Activated naive CD8-positive, alpha-beta T cell (primary cell): Measurements from ENCODE around the gene KCNK4.

ENCODE experiments used
- H3K27ac Mint-ChIP-seq: one replicate; pipeline ENCODE4 v1.8.0; 2021; ENCODE audit warnings: mixed read lengths
- H3K27me3 Mint-ChIP-seq: one replicate; pipeline ENCODE4 v1.8.0; 2021; ENCODE audit warnings: mixed read lengths
- H3K36me3 Mint-ChIP-seq: one replicate; pipeline ENCODE4 v1.8.0; 2021; ENCODE audit warnings: mixed read lengths
- H3K4me1 Mint-ChIP-seq: one replicate; pipeline ENCODE4 v1.8.0; 2021; ENCODE audit warnings: low read depth, mixed read lengths
- H3K4me3 Mint-ChIP-seq: one replicate; pipeline ENCODE4 v1.8.0; 2021; ENCODE audit warnings: mild to moderate bottlenecking, mixed read lengths
- H3K9me3 Mint-ChIP-seq: one replicate; pipeline ENCODE4 v1.8.0; 2021; ENCODE audit warnings: low read depth, mixed read lengths

The KCNK4 gene

DNA sequence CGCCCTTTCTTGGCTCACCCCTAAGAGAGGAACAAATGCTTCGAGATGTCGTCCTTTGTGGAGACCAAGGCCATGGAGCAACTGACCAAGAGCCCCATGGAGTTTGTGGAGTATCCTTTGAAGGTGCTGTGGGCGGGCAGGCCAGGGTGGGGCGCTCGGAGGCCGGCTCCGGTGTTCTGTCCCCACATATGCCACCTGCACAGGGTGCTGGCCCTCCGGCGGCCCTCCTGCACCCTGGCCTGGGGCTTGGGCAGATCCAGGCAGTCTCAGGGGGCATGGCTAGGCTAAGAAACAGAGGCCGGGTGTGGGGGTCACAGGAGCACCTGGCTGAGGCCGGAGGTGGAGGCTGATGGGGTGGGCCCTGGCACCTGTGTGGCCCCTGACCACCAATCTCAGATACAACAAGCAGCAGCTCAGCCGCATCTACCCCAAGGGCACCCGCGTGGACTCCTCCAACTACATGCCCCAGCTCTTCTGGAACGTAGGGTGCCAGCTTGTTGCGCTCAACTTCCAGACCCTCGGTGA, 29.5 kb upstream of the KCNK4 start:
- Mint-ChIP-seq H3K4me3 (no peak overlapping the region), H3K9me3 (no peaks in the 10 kb centered on the region), H3K27ac (no peak overlapping the region), H3K4me1 (peaks cover 7% of the 10 kb centered on the region), H3K36me3 (peaks cover 5% of the 10 kb centered on the region), H3K27me3 (no peaks in the 10 kb centered on the region)

DNA sequence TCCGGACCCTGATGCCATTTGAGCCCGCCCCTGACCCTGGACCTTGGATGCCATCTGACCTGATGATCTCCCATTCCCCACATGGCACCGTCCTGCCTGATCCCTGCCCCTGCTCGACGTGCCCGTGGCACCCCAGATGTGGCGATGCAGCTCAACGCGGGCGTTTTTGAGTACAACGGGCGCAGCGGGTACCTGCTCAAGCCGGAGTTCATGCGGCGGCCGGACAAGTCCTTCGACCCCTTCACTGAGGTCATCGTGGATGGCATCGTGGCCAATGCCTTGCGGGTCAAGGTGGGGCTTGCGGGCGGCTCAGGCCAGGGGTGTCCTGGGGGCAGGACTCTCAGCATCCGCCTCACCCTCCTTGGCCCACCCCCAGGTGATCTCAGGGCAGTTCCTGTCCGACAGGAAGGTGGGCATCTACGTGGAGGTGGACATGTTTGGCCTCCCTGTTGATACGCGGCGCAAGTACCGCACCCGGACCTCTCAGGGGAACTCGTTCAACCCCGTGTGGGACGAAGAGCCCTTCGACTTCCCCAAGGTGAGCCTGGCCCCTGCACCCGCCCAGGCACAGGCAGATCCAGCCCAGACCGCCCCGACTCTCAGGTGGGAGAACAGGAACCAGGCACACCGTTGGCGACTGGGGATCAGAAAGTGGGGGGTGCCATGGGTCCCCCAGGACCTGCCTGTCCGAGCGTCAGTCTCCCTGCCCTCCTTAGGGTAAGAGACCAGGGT, 28.7 kb upstream of the KCNK4 start:
- Mint-ChIP-seq H3K36me3 (peaks cover 5% of the 10 kb centered on the region), H3K4me3 (no peak overlapping the region), H3K9me3 (no peaks in the 10 kb centered on the region), H3K27me3 (no peaks in the 10 kb centered on the region), H3K4me1 (peaks cover 7% of the 10 kb centered on the region), H3K27ac (no peak overlapping the region)

DNA sequence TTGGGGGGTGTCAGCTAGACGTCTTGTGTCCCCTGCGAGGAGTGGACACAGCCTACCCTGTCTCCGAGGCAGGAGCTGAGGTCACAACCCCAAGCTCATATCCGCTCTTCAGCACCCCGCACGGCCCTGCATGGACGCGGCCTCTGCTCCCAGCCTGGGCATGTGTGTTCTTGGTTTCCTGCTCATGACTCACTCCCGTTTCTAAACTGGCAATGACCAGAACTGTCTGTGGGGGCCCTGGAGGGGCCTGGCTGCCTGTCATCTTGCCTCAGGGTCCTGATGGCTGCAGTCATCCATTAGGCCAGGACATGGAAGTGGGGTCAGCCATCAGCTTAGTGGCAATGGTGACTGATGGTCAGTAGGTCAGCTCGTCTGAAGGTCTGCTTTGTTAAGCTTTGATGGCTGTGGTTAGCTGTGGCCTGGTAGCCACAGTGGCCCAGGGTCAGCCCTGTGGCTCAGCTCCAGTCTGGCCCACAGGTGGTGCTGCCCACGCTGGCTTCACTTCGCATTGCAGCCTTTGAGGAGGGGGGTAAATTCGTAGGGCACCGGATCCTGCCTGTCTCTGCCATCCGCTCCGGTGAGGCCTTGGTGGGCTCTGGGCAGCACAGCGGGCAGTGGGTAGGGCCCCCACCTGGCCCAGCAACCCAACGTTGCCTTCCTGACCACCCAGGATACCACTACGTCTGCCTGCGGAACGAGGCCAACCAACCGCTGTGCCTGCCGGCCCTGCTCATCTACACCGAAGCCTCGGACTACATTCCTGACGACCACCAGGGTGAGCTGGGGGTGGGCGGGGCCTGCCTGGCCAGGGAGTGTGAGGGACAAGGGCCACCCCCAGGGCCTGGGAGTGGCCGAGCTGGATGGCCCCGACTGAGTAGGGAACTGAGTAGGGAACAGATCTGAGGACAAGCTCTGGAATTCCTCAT, 27.8 kb upstream of the KCNK4 start:
- peak overlapping the region; percentile 58 for H3K27ac Mint-ChIP-seq
- H3K4me1 Mint-ChIP-seq: peaks cover 15% of the 10 kb centered on the region
- H3K4me3 Mint-ChIP-seq: no peak overlapping the region
- H3K9me3 Mint-ChIP-seq: no peaks in the 10 kb centered on the region
- H3K36me3 Mint-ChIP-seq: peaks cover 5% of the 10 kb centered on the region
- H3K27me3 Mint-ChIP-seq: no peaks in the 10 kb centered on the region

DNA sequence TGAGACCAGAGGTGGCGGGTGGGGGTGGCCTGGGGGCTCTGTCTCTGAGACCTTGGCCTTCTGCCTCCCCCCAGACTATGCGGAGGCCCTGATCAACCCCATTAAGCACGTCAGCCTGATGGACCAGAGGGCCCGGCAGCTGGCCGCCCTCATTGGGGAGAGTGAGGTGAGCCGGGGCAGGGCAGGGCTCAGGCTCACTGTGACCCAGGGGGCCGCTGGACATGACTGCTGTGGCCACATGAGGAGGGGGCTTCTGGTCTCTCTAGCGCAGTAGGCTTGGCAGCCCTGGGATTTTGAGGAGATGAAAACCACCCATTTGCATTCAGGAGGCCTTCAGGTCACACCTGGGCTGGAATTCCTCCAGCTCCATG, 27.2 kb upstream of the KCNK4 start:
- H3K27ac Mint-ChIP-seq: no peak overlapping the region

DNA sequence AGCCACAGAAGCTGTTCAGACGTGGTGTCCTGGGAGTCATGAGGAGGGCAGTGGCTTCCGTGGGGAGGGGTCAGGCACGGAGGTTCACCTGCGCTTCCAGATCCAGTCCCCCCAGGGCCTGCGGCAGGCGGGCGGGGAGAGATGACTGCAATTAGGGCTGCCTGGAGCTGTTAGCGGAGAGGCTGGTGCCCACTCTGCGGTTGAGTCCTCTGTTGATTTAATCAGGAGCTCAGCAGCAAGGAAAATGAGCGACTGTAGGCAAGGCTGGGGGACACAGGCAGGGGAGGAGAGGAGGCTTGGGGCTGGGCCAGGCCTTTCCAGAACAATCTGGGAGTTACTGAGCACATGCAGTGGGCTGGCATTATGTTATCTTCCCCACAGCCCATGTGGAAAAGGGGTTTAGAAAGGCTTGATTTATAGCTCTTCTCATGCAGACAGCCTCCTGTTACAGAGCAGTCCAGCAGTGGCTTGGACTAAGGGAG, 26.7 kb upstream of the KCNK4 start:
- peaks cover 22% of the 10 kb centered on the region for H3K4me1 Mint-ChIP-seq
- H3K4me3 Mint-ChIP-seq: no peak overlapping the region
- H3K36me3 Mint-ChIP-seq: peaks cover 5% of the 10 kb centered on the region
- no peaks in the 10 kb centered on the region for H3K27me3 Mint-ChIP-seq
- no peak overlapping the region for H3K27ac Mint-ChIP-seq
- H3K9me3 Mint-ChIP-seq: no peaks in the 10 kb centered on the region

More for the DNA sequence above, 27.2 kb upstream of the KCNK4 start:
- no peaks in the 10 kb centered on the region for H3K27me3 Mint-ChIP-seq
- peaks cover 6% of the 10 kb centered on the region for H3K36me3 Mint-ChIP-seq
- peaks cover 19% of the 10 kb centered on the region for H3K4me1 Mint-ChIP-seq
- no peaks in the 10 kb centered on the region for H3K9me3 Mint-ChIP-seq
- no peak overlapping the region for H3K4me3 Mint-ChIP-seq

DNA sequence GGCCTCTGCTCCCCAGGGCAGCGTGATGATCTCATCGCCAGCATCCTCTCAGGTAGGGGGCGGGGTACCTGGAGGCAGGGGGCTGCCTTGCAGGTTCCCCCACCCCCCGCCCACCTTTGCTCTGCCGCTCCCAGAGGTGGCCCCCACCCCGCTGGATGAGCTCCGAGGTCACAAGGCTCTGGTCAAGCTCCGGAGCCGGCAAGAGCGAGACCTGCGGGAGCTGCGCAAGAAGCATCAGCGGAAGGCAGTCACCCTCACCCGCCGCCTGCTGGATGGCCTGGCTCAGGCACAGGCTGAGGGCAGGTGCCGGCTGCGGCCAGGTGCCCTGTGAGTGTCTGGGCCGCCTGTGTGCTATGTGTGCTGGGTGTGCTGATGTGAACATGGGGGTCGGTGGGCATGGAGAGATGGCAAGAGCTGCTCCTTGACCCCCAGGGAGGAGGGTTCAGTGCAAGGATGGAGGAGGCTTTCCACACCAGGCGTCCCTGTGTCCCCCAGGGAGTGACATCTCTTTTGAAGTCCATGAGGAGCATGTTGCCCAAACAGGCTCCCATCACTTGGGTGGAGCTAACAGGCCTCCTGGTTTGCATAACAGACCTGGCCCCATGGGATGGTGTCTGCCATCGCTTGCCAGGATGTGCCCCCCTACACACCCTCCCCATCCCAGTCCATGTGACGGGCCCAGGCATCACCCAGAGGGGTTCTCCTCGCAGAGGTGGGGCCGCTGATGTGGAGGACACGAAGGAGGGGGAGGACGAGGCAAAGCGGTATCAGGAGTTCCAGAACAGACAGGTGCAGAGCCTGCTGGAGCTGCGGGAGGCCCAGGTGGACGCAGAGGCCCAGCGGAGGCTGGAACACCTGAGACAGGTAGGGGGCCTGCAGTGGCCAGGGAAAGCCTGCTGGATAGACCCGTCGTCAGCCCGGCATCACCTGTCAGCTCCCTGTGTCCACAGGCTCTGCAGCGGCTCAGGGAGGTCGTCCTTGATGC, 25.6 kb upstream of the KCNK4 start:
- Mint-ChIP-seq H3K27ac (no peak overlapping the region), H3K4me3 (no peak overlapping the region), H3K36me3 (peaks cover 2% of the 10 kb centered on the region), H3K4me1 (peaks cover 14% of the 10 kb centered on the region), H3K27me3 (no peaks in the 10 kb centered on the region), H3K9me3 (no peaks in the 10 kb centered on the region)

DNA sequence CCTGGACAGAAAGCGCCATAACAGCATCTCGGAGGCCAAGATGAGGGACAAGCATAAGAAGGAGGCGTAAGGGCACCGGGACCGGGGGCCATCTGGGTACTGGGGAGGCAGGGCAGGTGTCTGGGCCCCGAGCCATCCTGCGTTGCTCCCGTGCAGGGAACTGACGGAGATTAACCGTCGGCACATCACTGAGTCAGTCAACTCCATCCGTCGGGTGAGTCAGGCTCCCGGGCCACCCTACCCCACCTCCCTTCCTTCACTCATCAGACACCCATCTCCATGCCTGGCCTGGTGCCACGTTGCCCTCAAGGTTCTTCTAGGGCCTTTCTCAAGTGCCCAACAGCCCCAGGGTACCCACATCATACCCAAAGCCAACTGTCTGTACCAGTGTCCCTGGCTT, 24.8 kb upstream of the KCNK4 start:
- Mint-ChIP-seq H3K4me1 (peaks cover 14% of the 10 kb centered on the region), H3K27me3 (no peaks in the 10 kb centered on the region), H3K27ac (no peak overlapping the region), H3K9me3 (no peaks in the 10 kb centered on the region), H3K4me3 (no peak overlapping the region), H3K36me3 (peaks cover 2% of the 10 kb centered on the region)

DNA sequence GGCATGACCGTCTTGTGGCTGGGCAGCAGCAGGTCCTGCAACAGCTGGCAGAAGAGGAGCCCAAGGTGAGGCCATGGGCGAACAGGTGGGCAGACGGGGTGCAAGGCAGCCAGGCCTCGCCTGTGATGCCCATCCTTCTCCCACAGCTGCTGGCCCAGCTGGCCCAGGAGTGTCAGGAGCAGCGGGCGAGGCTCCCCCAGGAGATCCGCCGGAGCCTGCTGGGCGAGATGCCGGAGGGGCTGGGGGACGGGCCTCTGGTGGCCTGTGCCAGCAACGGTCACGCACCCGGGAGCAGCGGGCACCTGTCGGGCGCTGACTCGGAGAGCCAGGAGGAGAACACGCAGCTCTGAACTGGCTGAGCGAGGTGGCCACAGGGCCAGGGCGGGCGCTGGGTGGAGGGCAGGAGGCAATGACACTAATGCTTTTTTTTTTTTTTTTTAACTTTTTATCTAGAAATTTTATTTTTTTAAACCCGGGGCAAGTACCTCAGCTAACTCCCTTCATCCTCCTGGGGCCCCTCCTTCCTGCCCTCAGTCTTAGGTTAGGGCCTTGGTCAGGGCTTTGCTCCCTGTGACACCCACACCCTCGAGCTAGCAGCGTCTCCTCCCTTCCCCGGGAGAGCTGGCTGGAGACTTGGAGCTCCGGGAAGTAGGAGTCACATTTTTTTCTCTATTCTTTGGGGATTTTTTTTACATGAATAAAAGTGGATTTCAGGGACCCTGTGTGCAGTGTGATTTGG, 23.7 kb upstream of the KCNK4 start:
- Mint-ChIP-seq H3K4me1 (peaks cover 17% of the 10 kb centered on the region), H3K4me3 (no peak overlapping the region), H3K27ac (no peak overlapping the region), H3K27me3 (no peaks in the 10 kb centered on the region), H3K36me3 (peaks cover 2% of the 10 kb centered on the region), H3K9me3 (no peaks in the 10 kb centered on the region)

DNA sequence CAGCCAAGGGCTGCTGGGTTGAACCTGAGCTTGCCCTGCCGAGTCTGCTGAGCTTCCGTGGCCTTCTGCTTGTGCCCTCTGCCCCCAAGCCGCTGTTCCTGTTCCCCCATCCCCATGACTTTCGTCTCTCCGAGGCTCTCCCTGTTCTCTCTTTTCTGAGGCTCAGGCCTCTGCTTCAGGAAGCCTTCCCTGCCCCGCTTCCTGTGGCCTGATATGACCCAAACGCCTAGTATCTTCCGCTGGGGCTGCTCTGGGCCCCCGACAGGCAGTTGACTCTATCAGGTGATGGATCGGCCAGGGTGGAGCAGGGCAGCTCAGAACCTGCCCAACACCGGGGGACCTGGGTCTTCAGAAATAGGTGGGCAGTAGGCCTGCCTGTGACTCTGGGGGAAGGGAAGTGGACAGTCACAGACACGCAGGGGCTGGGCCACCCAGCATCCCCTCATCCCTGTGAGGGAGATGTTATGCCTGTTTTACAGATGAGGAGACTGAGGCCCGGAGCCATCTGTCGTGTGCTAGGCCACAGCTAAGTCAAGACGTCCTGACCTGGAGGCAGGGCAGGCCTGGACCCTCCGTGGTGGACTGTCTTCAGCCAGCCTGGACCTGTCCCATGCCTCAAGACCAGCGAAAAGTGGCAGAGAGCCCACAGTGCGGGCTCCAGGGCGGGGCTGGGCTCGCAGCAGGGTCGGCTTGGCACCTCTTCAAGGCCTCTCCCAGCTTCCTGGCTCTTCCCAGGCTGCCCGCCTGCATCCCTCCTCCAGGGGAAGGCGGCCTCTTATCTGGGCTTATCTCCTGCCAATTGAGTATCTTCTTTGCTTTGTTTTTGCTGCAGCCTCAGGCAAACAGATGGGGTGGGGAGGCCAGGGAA, 22.8 kb upstream of the KCNK4 start:
- Mint-ChIP-seq H3K36me3 (peaks cover 2% of the 10 kb centered on the region), H3K4me1 (peaks cover 17% of the 10 kb centered on the region), H3K27me3 (no peaks in the 10 kb centered on the region), H3K27ac (peak overlapping the region; percentile 96), H3K9me3 (no peaks in the 10 kb centered on the region), H3K4me3 (peak overlapping the region; percentile 98)

DNA sequence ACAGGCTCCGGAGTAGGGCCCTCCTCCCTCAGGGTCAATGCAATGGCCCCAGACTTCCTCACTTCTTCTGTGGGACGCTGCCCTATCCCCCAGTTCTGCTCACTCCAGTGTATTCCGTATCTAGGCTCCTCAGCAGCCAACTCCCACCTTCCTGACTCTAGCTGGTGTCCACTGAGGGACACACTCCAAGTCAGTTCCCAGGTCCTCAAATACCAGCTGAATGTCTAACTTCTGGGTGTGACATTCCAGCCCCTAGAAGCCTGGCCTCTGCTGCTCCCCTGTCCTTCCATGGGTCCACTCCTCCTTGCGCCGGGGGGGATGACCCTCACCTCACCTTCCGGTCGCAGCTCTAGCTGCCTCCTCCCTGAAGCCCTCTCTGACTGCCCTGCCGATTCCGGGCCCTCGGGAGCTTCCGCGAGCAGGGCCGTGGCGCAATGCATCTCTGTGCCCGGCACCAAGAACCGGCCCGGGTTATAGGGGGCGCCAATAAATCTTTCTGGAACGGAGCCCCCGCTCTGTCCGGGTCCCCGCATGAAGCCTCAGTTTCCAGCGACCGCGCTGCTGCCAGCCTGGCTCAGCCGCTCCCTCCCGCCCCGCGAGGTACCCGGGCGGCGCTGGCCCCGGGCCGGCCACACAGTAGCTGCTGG, 22.1 kb upstream of the KCNK4 start:
- Mint-ChIP-seq H3K27me3 (no peaks in the 10 kb centered on the region), H3K27ac (peak overlapping the region; percentile 96), H3K4me3 (peak overlapping the region; percentile 98), H3K9me3 (no peaks in the 10 kb centered on the region), H3K4me1 (peaks cover 17% of the 10 kb centered on the region), H3K36me3 (peaks cover 2% of the 10 kb centered on the region)

DNA sequence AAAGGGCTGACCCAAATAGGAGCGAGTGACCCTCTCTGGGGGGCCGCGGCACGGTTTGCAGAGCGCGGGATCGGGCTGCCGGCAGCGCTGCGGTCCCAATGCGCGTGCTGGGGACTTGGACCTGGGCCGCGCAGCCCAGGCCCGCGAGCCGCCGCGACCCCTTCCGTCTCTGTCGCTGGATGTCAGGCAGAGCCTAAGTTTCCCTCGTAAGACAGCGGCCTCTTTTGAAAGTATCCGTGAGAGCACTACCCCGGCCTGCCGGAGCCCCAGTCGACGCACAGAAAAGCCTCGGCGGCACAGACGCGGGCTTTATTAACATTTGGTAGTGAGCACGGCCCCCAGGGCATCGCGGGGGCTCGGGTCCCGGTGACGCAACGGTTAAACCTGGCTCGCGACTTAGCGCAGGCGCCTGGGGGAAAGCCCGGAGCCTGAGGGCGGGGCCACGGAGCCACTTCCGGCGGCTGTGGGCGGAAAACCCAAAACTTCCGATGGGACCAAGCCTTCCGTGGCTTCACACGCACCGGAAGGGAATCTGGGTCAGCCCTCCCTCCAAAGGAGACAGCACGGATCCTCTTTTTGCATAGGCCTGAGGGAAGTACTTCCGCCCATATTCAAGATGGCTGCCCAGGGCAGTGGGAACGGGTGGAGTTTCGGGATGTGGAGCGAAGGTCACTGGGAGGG, 21.4 kb upstream of the KCNK4 start:
- H3K27ac Mint-ChIP-seq: peak overlapping the region; percentile 96
- H3K4me3 Mint-ChIP-seq: peak overlapping the region; percentile 98
- H3K36me3 Mint-ChIP-seq: peaks cover 2% of the 10 kb centered on the region

DNA sequence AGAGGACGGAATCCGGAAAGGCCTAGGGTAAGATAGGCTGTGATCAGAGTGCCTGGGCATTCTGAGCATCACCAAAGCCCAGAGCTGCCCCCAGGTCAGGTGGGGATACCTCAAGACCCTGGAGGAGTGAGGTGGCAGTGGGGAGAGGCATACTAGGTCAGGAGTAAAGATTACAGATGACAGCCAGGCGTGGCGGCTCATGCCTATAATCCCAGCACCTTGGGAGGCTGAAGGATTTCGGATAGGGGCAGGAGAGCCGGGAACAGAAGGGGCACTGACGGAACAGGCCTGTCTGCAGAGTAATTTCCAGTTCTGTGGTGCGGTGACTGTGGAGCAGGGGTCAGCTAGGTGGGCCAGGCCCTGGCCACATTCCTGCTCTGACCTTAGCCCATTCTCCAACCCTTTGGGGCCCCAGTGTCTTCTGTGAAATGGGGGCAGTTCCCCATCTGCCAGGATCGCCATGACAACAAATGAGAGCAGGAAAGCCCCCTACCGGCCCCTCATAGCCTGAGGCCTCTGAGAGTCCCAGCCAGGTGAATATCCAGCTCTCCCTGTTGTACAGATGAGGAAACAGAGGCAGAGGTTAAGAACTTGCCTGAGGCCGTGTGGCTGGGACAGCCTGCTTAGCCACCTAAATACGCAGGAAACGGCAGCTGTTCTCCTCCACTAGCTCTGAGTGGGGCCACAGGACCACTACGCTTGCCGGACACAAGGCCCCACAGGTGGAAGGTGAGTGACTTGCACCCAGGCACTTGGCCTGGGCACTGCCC, 15.9 kb upstream of the KCNK4 start:
- peaks cover 3% of the 10 kb centered on the region for H3K36me3 Mint-ChIP-seq
- no peak overlapping the region for H3K27ac Mint-ChIP-seq

More for the DNA sequence above, 21.4 kb upstream of the KCNK4 start:
- Mint-ChIP-seq H3K4me1 (peaks cover 17% of the 10 kb centered on the region), H3K27me3 (no peaks in the 10 kb centered on the region), H3K9me3 (no peaks in the 10 kb centered on the region)

More for the DNA sequence above, 15.9 kb upstream of the KCNK4 start:
- Mint-ChIP-seq H3K9me3 (no peaks in the 10 kb centered on the region), H3K4me3 (no peak overlapping the region), H3K27me3 (no peaks in the 10 kb centered on the region), H3K4me1 (peaks cover 3% of the 10 kb centered on the region)
